Stimulated activated CD4-positive, alpha-beta T cell treated with anti-CD3 and anti-CD28 coated beads, Interleukin-1b, Interleukin-23, amount 100 ng/mL, for 48 hours (primary cell): Measurements from ENCODE around the gene GSTK1.
"Not testable (repeated sequence)": the region's sequence is repeated elsewhere in the genome, so short reads cannot be mapped to it uniquely, and the experiment has no call there.

Experiments
- DNase-seq: peaks from one replicate; pipeline ENCODE4 v3.0.0-alpha.2; 2020

Gene GSTK1

DNA sequence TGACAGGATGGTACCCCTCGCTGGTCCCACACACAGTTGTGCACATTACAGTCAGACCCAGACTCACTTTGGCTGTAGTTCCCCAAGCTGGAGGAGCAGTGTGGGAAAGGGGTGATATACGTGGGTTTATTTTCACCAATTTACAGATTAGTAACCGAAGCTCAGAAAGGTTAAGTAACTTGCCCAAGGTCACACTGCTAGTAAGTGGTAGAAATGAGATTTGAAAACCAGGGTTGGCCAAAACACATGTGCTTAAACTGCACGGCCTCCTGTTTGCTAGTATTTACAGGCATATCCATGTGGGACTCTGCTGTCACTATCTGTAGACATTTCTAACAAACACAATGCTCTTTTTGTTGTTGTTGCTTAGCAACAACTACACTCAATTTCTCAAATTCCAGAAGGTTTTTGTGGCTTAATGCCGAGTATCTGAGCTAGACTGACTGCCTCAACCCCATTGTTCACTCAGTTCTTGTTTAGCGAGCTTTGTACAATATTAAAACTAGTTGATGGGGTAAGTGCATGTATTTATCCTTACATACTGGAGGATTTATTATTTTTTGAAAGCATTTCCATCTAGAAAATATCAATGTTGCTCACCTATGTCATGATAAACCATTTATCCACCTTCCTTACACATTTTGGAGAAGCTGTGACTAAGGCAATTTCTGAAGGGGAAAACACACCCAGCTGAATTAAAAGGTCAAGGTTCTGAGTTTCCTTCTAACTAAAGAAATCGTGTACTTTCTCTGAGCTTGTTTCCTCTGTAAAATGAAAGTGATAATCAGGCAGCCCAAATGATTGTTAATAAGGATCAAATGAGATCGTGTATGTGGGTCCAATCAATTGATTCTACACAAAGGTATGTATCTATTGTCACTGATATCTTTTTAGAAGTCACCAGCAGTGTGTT is 16.2 kb downstream of the GSTK1 start:
- no peak for DNase-seq

DNA sequence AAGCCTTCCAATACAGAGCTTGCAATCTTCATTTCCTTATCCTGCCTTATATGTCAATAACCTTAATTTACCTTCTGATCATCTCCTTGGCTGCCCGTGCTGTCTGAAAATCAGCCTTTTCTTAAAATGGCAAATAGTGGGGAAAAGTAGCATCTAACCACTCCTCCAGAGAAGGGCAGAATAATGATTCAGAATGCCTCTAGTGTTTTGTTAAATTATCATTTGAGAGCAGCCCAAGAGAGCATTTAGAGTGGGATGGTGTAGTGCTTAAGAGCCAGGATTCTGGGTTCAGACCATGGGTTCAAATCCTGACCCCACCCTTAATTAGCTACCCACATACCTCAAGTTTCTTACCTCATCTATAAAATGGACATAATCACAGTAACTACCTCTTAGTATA is 16.9 kb downstream of the GSTK1 start:
- DNase-seq: no peak

DNA sequence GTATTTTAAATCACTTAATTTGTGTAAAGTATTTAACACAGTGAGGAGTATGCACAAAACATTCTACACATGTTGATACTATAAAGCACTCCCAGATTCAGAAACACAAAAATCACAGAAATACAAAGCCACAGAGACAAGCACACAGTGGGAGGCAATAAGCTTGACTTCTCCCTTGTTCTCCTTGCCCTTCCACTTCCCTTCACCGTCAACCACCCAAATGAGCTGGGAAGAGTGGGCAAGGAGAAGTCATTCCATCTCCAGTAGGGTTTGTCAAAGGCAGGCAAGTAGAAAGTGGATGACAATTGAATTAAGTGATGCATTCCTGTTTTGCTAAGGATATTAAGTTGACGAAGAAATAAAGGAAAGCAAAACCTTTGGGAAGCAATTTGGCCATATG is 17.3 kb downstream of the GSTK1 start:
- no peak for DNase-seq

DNA sequence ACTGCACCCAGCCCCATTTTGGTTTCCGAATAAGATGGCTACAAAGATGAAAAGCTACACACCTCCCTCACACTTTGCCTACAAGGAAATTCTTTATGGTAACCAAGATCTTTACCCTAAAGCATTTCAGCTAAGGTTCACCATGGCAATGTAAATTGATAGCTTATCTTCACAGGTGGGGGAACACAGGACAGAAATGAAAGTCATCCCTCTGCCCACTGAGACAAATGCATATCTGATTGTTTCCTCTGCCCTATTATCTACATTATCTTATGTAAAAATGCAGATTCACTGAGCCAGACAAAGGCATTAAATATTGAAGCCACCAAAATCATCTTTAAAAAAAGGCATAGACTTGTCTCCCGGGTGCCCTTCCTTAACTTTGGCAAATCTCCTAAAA is 18.3 kb downstream of the GSTK1 start:
- DNase-seq: no peak

DNA sequence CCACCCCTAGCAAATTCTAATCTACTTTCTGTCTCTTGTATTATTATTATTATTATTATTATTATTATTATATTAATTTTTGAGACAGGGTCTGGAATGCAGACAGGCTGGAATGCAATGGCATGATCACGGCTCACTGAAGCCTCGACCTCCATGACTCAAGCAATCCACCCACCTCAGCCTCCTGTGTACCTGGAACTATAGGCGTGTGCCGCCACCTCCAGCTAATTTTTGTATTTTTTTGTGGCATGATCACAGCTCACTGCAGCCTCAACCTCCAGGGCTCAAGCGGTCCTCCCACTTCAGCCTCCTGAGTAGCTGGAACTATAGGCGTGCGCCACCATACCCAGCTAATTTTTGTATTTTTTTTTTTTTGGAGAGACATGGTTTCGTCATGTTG is 18.9 kb downstream of the GSTK1 start:
- DNase-seq: no peak

DNA sequence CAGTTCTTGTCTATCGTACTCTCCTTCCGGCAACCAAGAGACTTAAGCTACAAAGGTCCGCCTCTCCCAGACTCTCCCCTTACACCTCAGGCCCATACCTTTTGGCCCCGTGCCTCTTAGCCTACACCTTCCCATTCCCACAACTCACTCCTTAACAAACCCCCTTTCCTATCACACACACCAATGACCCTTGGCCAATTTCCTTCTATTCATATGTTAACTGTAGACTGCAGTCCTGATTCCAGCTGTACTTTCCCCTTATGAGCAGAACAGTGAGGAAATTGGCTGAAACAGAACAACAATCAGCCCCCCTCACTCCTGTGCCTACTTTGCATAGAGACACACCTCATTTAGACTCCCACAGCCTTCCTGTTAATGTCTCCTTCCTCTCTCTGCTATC is 20.1 kb downstream of the GSTK1 start:
- no peak for DNase-seq

DNA sequence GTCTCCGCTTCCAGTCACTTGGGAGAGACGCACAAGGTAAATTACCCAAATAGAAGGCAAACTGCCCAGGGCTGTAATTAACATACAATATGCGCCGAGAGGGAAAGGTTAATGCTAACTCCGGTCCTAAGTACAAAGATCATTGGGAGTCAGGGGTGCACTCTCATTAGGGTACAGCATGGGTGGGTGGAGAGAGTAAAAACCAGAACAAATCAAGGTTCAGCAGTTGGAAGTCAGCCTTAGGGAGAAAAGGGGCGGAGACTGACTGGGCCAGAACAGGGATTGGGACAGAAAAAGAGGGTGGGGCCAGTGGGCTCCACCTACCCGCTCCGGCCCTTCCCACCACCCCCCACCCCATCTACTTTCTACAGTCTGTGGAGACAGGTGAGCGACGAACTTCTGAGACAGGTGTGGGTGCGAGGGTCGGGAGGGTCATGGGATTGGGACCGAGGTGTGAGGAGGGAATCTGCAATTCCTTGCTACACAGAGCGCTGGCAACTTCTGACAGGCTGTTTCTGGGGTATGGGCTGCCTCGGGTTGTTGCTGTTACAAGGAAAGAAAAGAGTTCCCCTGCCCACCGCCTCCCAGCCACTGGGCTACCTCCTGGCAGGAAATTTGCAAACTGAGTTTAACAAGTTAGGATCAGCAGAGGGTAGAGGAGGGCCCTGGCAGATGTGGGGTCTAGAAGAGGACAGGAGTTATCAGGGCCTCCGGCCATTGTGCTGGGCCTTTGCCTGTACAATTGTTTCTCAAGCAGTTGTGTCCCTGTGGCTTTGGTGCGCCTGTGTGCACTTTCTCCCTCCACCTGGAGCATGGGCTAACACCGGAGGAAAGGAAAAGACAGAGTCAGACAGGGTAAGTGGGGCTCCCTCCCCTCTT is 21.6 kb downstream of the GSTK1 start, which contains the start of gene TMEM139:
Gene TMEM139 (plus strand): TSS at position 368 of the 879 bp plus-strand sequence. CDS start 1,000 bp downstream, outside the sequence.
- no peak for DNase-seq

DNA sequence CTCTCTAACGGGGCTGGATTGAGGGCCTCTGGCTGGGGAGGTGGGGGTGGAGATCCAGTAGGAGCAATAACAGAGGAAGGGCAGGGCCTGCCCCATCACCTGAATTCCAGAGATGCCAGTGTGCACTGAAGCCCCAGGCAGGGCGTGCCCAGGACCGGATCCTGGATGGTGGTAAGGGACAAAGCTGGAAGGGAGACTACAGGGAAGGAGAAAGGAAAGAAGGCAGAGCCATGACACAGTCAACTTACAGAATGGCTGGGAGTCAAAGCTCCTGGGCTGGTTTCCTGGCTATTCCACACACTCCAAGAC is 22.2 kb downstream of the GSTK1 start:
- no peak for DNase-seq

DNA sequence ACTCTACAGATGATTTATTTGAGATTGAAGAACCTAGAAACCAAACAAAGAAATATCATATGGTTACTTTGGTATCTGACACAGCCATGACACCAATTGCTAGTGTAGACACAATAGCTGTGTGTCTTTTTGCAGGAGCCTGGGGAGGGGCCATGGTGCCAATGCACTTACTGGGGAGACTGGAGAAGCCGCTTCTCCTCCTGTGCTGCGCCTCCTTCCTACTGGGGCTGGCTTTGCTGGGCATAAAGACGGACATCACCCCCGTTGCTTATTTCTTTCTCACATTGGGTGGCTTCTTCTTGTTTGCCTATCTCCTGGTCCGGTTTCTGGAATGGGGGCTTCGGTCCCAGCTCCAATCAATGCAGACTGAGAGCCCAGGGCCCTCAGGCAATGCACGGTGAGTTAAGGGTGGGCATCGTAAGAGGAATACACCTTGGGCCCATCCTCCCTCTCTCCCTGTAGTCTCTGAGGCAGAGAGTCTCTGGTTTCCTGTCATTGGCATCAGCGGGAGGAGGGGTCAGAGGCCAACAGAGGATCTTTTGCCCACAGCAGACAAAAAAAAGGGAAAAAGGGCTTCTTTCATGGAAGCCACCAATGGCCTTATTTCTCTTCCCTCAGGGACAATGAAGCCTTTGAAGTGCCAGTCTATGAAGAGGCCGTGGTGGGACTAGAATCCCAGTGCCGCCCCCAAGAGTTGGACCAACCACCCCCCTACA is 22.7 kb downstream of the GSTK1 start:
- DNase-seq: no peak

DNA sequence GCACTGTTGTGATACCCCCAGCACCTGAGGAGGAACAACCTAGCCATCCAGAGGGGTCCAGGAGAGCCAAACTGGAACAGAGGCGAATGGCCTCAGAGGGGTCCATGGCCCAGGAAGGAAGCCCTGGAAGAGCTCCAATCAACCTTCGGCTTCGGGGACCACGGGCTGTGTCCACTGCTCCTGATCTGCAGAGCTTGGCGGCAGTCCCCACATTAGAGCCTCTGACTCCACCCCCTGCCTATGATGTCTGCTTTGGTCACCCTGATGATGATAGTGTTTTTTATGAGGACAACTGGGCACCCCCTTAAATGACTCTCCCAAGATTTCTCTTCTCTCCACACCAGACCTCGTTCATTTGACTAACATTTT is 23.3 kb downstream of the GSTK1 start:
- no peak for DNase-seq

DNA sequence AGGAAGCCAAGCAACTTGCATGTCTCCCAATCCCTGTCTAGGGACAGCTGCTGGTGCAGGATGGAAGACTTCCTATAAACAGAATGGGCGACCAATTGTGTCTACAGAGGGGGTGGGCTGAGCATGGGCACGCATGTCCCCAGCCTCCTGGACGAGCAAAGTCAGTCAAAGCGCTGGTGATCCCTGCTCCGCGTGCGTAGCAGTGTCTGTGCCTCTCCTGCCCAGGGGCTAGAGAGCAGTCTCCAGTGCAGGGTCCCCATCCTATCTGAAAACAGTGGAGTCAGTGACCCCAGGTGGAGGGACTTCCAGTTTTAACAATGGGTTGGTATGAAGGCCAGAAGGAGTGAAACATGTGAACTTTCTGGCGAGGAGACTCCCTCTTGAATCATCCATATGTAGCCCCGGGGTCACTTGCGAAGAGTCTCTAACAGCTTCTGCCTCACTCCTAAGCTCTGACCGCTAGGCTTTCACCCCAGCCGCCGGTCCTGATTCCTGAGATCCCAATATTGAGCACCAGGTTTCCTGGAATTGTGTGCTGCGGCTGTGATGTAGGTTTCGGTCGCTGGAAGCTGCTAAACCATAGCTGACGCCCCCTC is 24.2 kb downstream of the GSTK1 start:
- no peak for DNase-seq

DNA sequence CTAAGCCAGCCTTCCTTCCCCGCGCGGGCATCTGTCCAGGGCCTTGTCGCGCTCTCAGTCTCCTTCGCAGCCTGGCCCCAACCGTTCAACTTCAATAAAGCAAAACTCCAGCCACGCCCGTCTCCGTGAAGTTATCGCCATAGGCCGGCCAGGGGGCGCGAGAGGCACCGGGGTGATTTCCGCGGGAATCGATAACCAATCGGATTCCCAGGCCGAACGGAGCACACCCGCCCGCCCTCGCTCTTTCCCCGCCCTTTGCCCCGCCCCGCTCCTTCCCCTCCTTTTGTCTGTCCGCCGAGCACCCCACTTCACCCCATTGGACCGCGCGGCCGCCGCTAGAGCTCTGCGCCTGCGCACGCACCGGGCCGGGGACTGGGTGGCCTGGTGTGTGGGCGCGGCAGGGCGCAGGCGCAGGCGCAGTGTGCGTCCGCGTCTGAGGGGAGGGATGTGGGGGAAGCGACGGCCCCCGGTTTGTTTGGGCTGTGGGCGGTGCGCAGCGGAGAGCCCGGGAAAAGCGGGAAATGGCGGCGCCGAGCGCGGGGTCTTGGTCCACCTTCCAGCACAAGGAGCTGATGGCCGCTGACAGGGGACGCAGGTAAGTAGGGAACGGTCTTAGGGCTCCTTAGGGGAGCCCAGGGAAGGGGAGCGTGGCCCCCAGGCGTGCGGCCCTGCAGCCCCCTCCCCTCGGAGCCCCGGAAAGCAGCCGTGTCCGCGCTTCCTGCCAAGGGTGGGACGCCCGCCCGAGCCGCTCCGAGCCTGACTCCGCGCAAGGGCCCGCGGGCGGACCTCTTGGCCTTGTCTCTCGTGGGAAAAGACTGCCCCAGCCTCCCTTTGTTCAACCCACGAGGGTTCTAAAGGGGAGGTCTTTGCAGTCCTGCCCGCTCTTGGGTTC is 24.9 kb downstream of the GSTK1 start, which contains the start of gene CASP2:
Gene CASP2 (plus strand): TSS at position 417 of the 892 bp plus-strand sequence. CDS start 105 bp downstream, at position 522.
- peak; percentile 99 for DNase-seq

DNA sequence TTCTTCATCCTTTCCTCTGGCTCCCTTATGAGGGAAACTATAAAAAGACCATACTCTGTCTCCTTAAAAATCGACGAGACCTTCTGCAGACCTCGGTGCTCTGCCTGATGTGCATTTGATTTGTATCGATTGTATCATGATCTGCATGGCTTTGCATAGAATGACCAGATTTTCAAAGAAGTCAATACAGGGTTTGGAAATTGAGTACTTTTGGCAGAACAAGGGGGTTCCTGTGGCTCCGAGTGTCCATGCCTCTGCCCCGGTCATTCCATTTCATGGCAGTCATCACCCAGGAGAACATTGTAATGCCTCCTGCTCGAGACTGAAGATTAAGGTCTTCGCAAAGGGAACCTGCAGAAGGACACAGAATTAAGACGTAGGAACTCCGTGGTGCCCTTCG is 25.6 kb downstream of the GSTK1 start:
- DNase-seq: no peak

DNA sequence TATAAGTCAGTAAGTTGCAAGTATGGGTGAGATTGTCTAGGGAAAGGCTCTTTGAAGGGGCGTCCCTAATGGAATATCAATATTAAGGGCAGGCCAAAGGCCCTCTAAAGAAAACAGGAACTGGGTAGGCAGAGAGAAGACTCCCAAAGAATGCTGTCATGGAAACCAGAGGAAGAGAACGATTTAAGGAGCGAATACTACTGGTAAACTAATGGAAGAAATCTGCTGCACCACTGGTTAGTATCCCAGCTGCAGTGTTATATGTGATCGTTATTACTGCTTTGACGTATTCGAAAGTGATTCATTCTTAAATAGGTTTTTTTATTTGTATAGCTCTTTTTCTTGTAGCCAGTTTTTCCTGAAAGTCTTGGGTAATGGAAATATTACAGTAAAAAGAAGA is 26.2 kb downstream of the GSTK1 start:
- no peak for DNase-seq

DNA sequence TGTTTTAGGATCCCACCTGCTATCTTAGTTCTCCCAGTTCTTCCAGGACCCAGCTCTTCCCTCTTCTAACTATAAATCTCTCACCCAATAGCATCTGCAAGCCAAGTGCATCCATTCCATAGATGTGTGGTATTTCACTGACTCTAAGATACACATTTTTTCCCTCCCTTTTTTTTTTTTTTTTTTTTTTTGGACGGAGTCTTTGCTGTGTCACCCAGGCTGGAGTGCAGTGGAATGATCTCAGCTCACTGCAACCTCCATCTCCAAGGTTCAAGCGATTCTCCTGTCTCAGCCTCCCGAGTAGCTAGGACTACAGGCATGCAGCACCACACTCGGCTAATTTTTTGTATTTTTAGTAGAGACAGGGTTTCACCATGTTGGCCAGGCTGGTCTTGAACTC is 26.6 kb downstream of the GSTK1 start:
- DNase-seq: not testable (repeated sequence)

DNA sequence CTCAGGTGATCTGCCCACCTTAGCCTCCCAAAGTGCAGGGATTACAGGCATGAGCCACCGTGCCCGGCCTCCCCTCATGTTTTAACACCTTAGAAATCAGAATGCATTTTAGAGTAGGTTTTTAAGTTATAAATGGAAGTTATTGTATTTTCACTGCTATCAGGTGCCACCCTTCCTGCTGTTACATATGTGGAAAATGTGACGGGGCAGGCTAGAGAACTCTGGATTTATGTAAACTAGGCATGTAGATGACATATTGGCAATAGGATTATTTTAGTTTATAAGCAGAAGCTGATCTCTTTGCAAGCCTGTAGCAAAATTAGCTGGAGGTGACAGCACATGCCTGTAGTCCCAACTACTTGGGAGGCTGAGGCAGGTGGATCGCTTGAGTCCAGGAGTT is 27.1 kb downstream of the GSTK1 start:
- DNase-seq: no peak

DNA sequence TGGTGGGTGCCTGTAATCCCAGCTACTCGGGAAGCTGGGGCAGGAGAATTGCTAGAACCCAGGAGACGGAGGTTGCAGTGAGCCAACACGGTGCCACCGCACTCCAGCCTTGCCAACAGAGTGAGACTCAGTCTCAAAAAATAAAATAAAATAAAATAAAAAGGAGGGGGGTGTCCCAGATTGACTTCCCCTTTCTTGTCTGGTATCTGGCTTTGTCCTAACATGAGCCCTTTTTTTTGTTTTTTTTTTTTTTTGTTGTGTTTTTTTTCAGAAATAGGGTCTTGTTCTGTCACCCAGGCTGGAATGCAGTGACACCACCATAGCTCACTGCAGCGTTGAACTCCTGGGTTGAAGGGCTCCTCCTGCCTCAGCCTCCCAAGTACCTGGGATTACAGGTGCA is 29.6 kb downstream of the GSTK1 start:
- DNase-seq: no peak

DNA sequence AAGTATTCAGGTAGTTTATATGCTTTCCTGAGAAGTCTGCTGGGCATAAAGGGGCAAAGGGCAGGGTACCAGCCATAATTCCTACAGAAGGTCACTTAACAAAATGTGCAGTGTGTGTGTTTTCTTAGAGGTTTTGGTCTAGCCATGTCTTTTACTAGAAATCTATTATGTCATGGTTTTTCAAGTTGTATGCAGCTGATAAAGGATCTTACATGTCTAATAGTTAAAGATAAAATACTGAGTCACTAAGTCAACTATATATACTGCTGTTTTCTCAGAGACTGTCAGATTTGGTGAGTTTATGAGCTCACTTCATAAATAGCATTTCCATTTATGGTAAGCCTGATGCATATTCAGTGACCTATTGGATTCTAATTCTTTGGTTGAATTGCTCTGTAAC is 32.6 kb downstream of the GSTK1 start:
- no peak for DNase-seq

DNA sequence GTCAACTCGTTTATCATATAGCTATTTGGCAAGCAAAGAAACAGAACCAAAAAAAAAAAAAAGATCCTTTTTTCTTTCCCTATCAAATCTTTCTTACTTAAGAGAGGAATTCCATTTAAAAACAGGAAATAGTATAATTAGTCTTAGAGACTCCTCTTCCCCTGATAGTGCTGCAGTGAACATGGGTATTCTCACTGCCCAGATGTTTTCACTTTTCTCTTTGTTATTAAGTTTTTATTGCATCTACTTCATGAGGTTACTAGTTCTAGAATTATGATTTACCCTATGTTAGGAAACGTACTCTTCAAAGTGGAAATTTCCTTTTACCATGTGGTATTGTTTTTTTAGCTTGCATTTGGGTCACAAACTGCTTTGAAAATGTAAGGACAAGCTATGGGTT is 33.4 kb downstream of the GSTK1 start:
- DNase-seq: no peak

DNA sequence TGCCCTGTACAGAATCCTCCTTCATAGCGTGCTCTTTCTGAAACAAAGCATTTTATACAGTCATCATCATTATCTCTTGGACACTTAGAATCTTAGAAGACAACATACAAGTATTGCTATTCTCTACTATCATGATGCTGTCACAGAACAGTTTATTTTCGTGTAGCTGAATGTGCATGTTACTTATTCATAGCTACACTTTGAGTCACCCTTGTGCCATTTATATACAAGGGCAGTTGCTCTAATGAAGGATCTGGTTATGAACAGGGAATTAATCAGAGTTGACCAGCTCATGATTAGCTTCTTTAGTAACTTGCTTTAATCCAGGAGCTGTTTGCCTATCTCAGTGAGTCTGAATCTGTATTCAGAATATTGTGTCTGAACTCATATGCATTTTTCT is 36.1 kb downstream of the GSTK1 start:
- no peak for DNase-seq

DNA sequence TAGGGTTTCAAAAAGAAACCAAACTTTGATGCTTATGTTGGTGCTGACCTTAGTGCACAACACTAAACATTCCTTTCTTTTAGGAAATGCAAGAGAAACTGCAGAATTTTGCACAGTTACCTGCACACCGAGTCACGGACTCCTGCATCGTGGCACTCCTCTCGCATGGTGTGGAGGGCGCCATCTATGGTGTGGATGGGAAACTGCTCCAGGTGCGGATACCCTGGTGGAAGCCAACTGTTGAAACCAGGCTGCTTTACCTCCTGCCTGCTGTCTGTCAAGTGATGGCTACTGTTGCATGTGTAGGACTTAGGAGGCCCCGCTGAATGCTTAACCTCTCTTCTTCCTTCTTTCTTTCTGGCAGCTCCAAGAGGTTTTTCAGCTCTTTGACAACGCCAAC is 36.6 kb downstream of the GSTK1 start:
- DNase-seq: peak; percentile 59
